Psoas muscle (tissue), 8 donors: ENCODE results near the gene MDN1. TPM values are rescaled to one million over a fixed set of nuclear protein-coding genes. Genes with fewer than 3 reads are reported as not detected.
"Not testable (repeated sequence)": the region's sequence is repeated elsewhere in the genome, so short reads cannot be mapped to it uniquely, and the experiment has no call there.

Source experiments
- ATAC-seq, 4 donors: fragments of 200-7000 bp; cut with Tn5 transposase; one replicate each; pipeline ENCODE4 v1.9.1; 2020; ENCODE audit warnings: moderate library complexity in 3 of 4, mild to moderate bottlenecking in 2 of 4
- DNase-seq, 2 donors: peaks; one replicate each; pipeline ENCODE4 v3.0.0-alpha.2; 2020
- H3K27ac ChIP-seq: fragments of 200-600 bp; one replicate; pipeline ENCODE4 v1.8.0; 2022
- H3K27me3 ChIP-seq, 3 donors: fragments of 200-600 bp in 1 of 3; one replicate each; pipeline versions ENCODE4 v1.6.1 to v1.8.0; 2013 to 2022; ENCODE audit warnings: low read length in 2 of 3, mild to moderate bottlenecking in 2 of 3, moderate library complexity in 1 of 3; ENCODE audit not compliant: insufficient read depth in 3 of 3
- H3K36me3 ChIP-seq, 2 donors: fragments of 200-600 bp in 1 of 2; one replicate each; pipeline versions ENCODE4 v1.6.1 to v1.8.0; 2013 to 2022; ENCODE audit warnings: low read depth in 1 of 2, mild to moderate bottlenecking in 1 of 2, moderate library complexity in 1 of 2; ENCODE audit not compliant: insufficient read depth in 1 of 2
- H3K4me1 ChIP-seq: fragments of 200-600 bp; one replicate; pipeline ENCODE4 v1.8.0; 2022
- H3K4me3 ChIP-seq: fragments of 200-600 bp; one replicate; pipeline ENCODE4 v1.8.0; 2022; ENCODE audit warnings: mild to moderate bottlenecking
- H3K9me3 ChIP-seq: fragments of 200-600 bp; one replicate; pipeline ENCODE4 v1.8.0; 2022
- CTCF ChIP-seq: fragments of 200-600 bp; IDR thresholded peaks from one replicate; pipeline ENCODE4 v1.8.0; 2022; ENCODE audit warnings: antibody characterized with exemption
- WGBS, 3 donors: extraction: QIAGEN DNeasy Blood & Tissue Kit; methylation state at CpG; one replicate each; pipeline versions ENCODE4 v1.1.6 to v1.1.7; 2013; 5-methylcytosine and 5-hydroxymethylcytosine counted together
- intact Hi-C, 2 donors: fragments of 100-400 bp; cut with DNase I; formaldehyde crosslinking; loops; one replicate each; pipeline versions ENCODE4 v1.11.0 to v1.14.2; 2022
- polyA plus RNA-seq, 3 donors: library from polyadenylated mRNA; stranded (reverse); fragments of 200-250 nt; gene quantifications; one replicate each; pipeline ENCODE4 v1.2.3, GENCODE V29; 2013
- total RNA-seq, 4 donors: library from RNA; stranded (reverse); fragmentation: NEBNext Ultra II Directional in 2 of 4; extraction: Animal tissue kit (Norgen Biotek cat#: 25700) in 2 of 4; gene quantifications; one replicate each; pipeline versions ENCODE4 v1.2.1 to v1.2.4, GENCODE V29; 2021 to 2023
- donor health status: healthy with polysubstance abuse.
- donor health status: DM: no; HTN: no; CAD: no; lungs with moderate emphysema.
- donor health status: Bipolar disorder and iron deficiency.
- donor health status: healthy.
- donor health status: DM: yes; HTN: yes; CAD: no.
- donor health status: DM: no; HTN: no; CAD: no.
- donor health status: DM: no; HTN: no; CAD: no.
- donor health status: DM: yes; HTN: yes; CAD: no.

MDN1 gene
- total and polyA plus RNA-seq, 7 donors: 7.5 to 27.2 (median 14.6) TPM

- DNase-seq: no peak
- no peaks in the 10 kb centered on the region for H3K4me1 ChIP-seq
- H3K36me3 ChIP-seq: peaks cover 8 to 98% of the 10 kb centered on the region in 2 donors
- no peak for TF ChIP-seq CTCF
- H3K4me3 ChIP-seq: no peak overlapping the region
- no peaks in the 10 kb centered on the region for H3K9me3 ChIP-seq
- WGBS, 3 donors: 94 to 98% (median 97%) methylated on average over 4 of the region's 4 CpGs
- H3K27ac ChIP-seq: no peak overlapping the region
- intact Hi-C loops: no loop called here
- ATAC-seq: no peak
- H3K27me3 ChIP-seq: no peaks in the 10 kb centered on the region
Measured at GRCh38 chr6:89859744-89860143, 40.1 kb upstream of the MDN1 start.

GRCh38 chr6:89858041-89858440 lies 38.4 kb upstream of the MDN1 start:
- WGBS, 3 donors: 85 to 98% (median 94%) methylated on average over 1 of the region's 1 CpG
- no peak overlapping the region for H3K27ac ChIP-seq
- H3K4me3 ChIP-seq: no peak overlapping the region
- intact Hi-C loops: no loop called here
- DNase-seq (no peak), ATAC-seq (no peak)
- H3K4me1 ChIP-seq: no peaks in the 10 kb centered on the region
- H3K9me3 ChIP-seq: no peaks in the 10 kb centered on the region
- peaks cover 8 to 98% of the 10 kb centered on the region in 2 donors for H3K36me3 ChIP-seq
- no peaks in the 10 kb centered on the region for H3K27me3 ChIP-seq
- no peak for TF ChIP-seq CTCF

GRCh38 chr6:89853068-89853467 lies 33.5 kb upstream of the MDN1 start:
- DNase-seq: no peak
- ATAC-seq: no peak
- H3K4me3 ChIP-seq: no peak overlapping the region
- H3K4me1 ChIP-seq: no peaks in the 10 kb centered on the region
- intact Hi-C loops: no loop called here
- peaks cover 4 to 80% of the 10 kb centered on the region in 2 donors for H3K36me3 ChIP-seq
- H3K27me3 ChIP-seq: no peaks in the 10 kb centered on the region
- 96 to 100% (median 98%) methylated on average over 1 of the region's 1 CpG for WGBS, 3 donors
- no peak overlapping the region for H3K27ac ChIP-seq
- no peak for TF ChIP-seq CTCF
- H3K9me3 ChIP-seq: no peaks in the 10 kb centered on the region

GRCh38 chr6:89847513-89847912 lies 27.9 kb upstream of the MDN1 start:
- H3K27me3 ChIP-seq, H3K4me3 ChIP-seq, H3K9me3 ChIP-seq, intact Hi-C loops, ATAC-seq, DNase-seq, H3K27ac ChIP-seq: not testable (repeated sequence)
- WGBS, 3 donors: 92 to 96% (median 96%) methylated on average over 5 of the region's 5 CpGs
- Histone ChIP-seq H3K36me3 (peaks cover 3 to 44% of the 10 kb centered on the region in 2 donors), H3K4me1 (peaks cover 13% of the 10 kb centered on the region)

- intact Hi-C loops: no loop called here
- H3K4me1 ChIP-seq: peaks cover 22% of the 10 kb centered on the region
- ATAC-seq (peak; percentile 70 to 84 (median 77)), DNase-seq (no peak)
- TF ChIP-seq CTCF: no peak
- 14 to 45% (median 25%) methylated on average over 3 of the region's 3 CpGs for whole genome bisulfite sequencing, 3 donors
- H3K27me3 ChIP-seq: no peaks in the 10 kb centered on the region
- H3K27ac ChIP-seq: peak overlapping the region; percentile 42
- no peaks in the 10 kb centered on the region for H3K9me3 ChIP-seq
- H3K4me3 ChIP-seq: no peak overlapping the region
- H3K36me3 ChIP-seq: peaks cover 3 to 27% of the 10 kb centered on the region in 2 donors
Measured at GRCh38 chr6:89843070-89843469, 23.5 kb upstream of the MDN1 start.
